Erythroblast (primary cell): ENCODE measurements around the gene SAP30BP.

Experiments
- GATA1 ChIP-seq: IDR thresholded peaks from 2 replicates; pipeline ENCODE4 v1.6.1; 2011; ENCODE audit warnings: low read depth, mild to moderate bottlenecking, control low read depth, low read length, moderate library complexity
- POLR2A ChIP-seq: IDR thresholded peaks from 2 replicates; pipeline ENCODE4 v1.6.1; 2011; ENCODE audit warnings: mild to moderate bottlenecking, low read length

GRCh38 chr17:75721463-75722011 is 54.4 kb downstream of the SAP30BP start:
- TF ChIP-seq POLR2A, result no peak
- no peak for TF ChIP-seq GATA1
